Measurements from ENCODE around the gene TPRG1.

TPRG1 gene

GRCh38 chr3:189229196-189229828 lies 57.5 kb downstream of the TPRG1 start:
- TF ChIP-seq GATA1 (IDR thresholded peaks at IDR 0.05; ENCODE audit: low read depth, low read length) (no peak), POLR2A (IDR thresholded peaks at IDR 0.05; ENCODE audit: low read length) (no peak)
- DNase-seq, result no peak

GRCh38 chr3:189232790-189233189 lies 61.0 kb downstream of the TPRG1 start:
- no peak for DNase-seq
- no peak for TF ChIP-seq POLR2A (IDR thresholded peaks at IDR 0.05; ENCODE audit: low read length)
- no peak for TF ChIP-seq GATA1 (IDR thresholded peaks at IDR 0.05; ENCODE audit: low read depth, low read length)

GRCh38 chr3:189233225-189233858 lies 61.6 kb downstream of the TPRG1 start:
- TF ChIP-seq POLR2A (IDR thresholded peaks at IDR 0.05; ENCODE audit: low read length) (no peak), GATA1 (IDR thresholded peaks at IDR 0.05; ENCODE audit: low read depth, low read length) (no peak)
- peak; percentile 2 to 27 for DNase-seq

GRCh38 chr3:189235214-189235613 lies 63.4 kb downstream of the TPRG1 start:
- TF ChIP-seq GATA1 (IDR thresholded peaks at IDR 0.05; ENCODE audit: low read depth, low read length) (no peak), POLR2A (IDR thresholded peaks at IDR 0.05; ENCODE audit: low read length) (no peak)

GRCh38 chr3:189236352-189236751 lies 64.6 kb downstream of the TPRG1 start:
- TF ChIP-seq GATA1 (IDR thresholded peaks at IDR 0.05; ENCODE audit: low read depth, low read length) (no peak), POLR2A (IDR thresholded peaks at IDR 0.05; ENCODE audit: low read length) (no peak)
- DNase-seq, result no peak

More at GRCh38 chr3:189235214-189235613, 63.4 kb downstream of the TPRG1 start:
- no peak for DNase-seq

- no peak for TF ChIP-seq POLR2A (IDR thresholded peaks at IDR 0.05; ENCODE audit: low read length)
- TF ChIP-seq GATA1 (IDR thresholded peaks at IDR 0.05; ENCODE audit: low read depth, low read length), result no peak
Measured at GRCh38 chr3:189237526-189237925, 65.8 kb downstream of the TPRG1 start.

GRCh38 chr3:189238071-189238470 lies 66.3 kb downstream of the TPRG1 start:
- no peak for TF ChIP-seq POLR2A (IDR thresholded peaks at IDR 0.05; ENCODE audit: low read length)
- no peak for TF ChIP-seq GATA1 (IDR thresholded peaks at IDR 0.05; ENCODE audit: low read depth, low read length)
- DNase-seq, result no peak

More at GRCh38 chr3:189237526-189237925, 65.8 kb downstream of the TPRG1 start:
- DNase-seq, result no peak

GRCh38 chr3:189239616-189240015 lies 67.8 kb downstream of the TPRG1 start:
- TF ChIP-seq GATA1 (IDR thresholded peaks at IDR 0.05; ENCODE audit: low read depth, low read length) (no peak), POLR2A (IDR thresholded peaks at IDR 0.05; ENCODE audit: low read length) (no peak)
- no peak for DNase-seq

- no peak for DNase-seq
Measured at GRCh38 chr3:189249987-189250386, 78.2 kb downstream of the TPRG1 start.

GRCh38 chr3:189258261-189258660 lies 86.5 kb downstream of the TPRG1 start:
- no peak for DNase-seq
- TF ChIP-seq GATA1 (IDR thresholded peaks at IDR 0.05; ENCODE audit: low read depth, low read length) (no peak), POLR2A (IDR thresholded peaks at IDR 0.05; ENCODE audit: low read length) (no peak)

More at GRCh38 chr3:189249987-189250386, 78.2 kb downstream of the TPRG1 start:
- TF ChIP-seq POLR2A (IDR thresholded peaks at IDR 0.05; ENCODE audit: low read length), result no peak
- no peak for TF ChIP-seq GATA1 (IDR thresholded peaks at IDR 0.05; ENCODE audit: low read depth, low read length)

GRCh38 chr3:189260556-189261493 lies 89.1 kb downstream of the TPRG1 start:
- no peak for DNase-seq
- TF ChIP-seq GATA1 (IDR thresholded peaks at IDR 0.05; ENCODE audit: low read depth, low read length), result no peak
- no peak for TF ChIP-seq POLR2A (IDR thresholded peaks at IDR 0.05; ENCODE audit: low read length)

GRCh38 chr3:189262746-189263145 lies 91.0 kb downstream of the TPRG1 start:
- DNase-seq, result no peak
- TF ChIP-seq POLR2A (IDR thresholded peaks at IDR 0.05; ENCODE audit: low read length), result no peak
- TF ChIP-seq GATA1 (IDR thresholded peaks at IDR 0.05; ENCODE audit: low read depth, low read length), result no peak

- DNase-seq, result no peak
- TF ChIP-seq GATA1 (IDR thresholded peaks at IDR 0.05; ENCODE audit: low read depth, low read length) (no peak), POLR2A (IDR thresholded peaks at IDR 0.05; ENCODE audit: low read length) (no peak)
Measured at GRCh38 chr3:189267981-189268613, 96.3 kb downstream of the TPRG1 start.

Data from erythroblast (primary cell).